ENCODE results near the gene EMID1.

The EMID1 gene

DNA sequence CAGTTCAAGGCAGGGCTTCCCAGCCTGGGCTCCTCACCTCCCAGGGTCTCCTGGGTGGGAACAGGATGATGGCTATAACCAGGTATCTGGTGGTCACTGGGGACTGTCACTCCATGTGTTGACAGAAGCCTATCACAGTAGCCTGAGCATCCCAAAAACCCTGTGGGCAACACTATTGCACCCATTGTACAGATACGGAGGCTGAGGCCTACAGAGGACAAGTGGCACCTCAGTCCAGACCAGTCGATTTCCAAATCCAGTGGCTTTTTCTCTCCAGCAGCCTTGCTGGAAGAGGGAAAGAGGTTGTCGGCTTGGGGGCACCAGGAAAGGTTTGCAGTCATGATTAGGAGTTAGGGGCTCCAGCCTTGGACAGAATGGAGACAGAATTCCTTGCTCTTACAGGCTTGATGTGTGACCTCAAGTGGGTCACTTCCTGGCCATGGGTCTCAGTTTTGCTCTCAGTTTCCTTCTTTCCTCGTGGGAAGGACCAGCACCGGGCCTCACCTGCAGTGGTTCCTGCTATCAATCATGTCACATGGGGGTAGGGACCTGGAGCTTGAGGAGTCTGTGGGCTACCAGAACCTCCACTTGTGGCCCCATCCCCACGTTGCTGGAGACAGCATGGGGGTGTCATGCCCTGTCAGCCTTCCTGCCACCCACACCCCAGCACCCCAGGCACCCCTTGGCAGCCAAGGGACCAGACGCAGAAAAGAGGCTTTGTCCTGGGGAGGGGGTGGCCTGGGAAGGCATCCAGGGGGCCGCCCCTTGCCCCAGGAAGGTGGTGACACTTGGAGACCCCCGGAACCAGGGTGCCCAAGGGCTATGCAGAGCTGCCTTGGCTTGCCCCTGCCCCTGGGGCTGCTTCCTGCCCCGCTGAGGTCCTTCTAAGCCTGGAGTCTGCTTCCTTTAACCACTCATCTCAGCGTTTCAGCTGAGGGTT, 2.1 kb downstream of the EMID1 start:
- ChIA-PET CTCF (interaction anchor here (0.7 to 5.5 kb wide), 4 partner anchors 37 to 247 kb away, joined by 3 to 44 read pairs (median 6); no protein-coding TSS in a partner anchor), POLR2A (no interaction called here)
- H3K4me1 ChIP-seq (ENCODE audit: control insufficient read depth, insufficient read depth, low read length): no peaks in the 10 kb centered on the region
- no peak overlapping the region for H3K27ac ChIP-seq (ENCODE audit: extremely low read depth, low read depth, low read length)
- TF ChIP-seq ZBTB17 (tag by site-specific recombination; IDR thresholded peaks at IDR 0.05) (0 out of 2 replicates have a peak, but pooled peaks have one; percentile 19), GLIS2 (tag by site-specific recombination; IDR thresholded peaks at IDR 0.05) (0 out of 2 replicates have a peak, but pooled peaks have one; percentile 18), ZNF266 (tag by site-specific recombination; IDR thresholded peaks at IDR 0.05; ENCODE audit: low read depth) (no peak), ZBTB48 (tag by site-specific recombination; IDR thresholded peaks at IDR 0.05) (0 out of 2 replicates have a peak, but pooled peaks have one; percentile 20)
- TF ChIP-seq, protein P1, sequence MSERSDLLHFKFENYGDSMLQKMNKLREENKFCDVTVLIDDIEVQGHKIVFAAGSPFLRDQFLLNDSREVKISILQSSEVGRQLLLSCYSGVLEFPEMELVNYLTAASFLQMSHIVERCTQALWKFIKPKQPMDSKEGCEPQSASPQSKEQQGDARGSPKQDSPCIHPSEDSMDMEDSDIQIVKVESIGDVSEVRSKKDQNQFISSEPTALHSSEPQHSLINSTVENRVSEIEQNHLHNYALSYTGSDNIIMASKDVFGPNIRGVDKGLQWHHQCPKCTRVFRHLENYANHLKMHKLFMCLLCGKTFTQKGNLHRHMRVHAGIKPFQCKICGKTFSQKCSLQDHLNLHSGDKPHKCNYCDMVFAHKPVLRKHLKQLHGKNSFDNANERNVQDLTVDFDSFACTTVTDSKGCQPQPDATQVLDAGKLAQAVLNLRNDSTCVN (tag by site-specific recombination; optimal IDR thresholded peaks at IDR 0.05): no peak
- no peaks in the 10 kb centered on the region for H3K36me3 ChIP-seq (ENCODE audit: control insufficient read depth in 2 of 2, insufficient read depth in 1 of 2, low read length in 2 of 2)
- H3K9me3 ChIP-seq (ENCODE audit: control insufficient read depth, insufficient read depth, low read depth, low read length): no peaks in the 10 kb centered on the region
- no peak overlapping the region for H3K4me3 ChIP-seq (ENCODE audit: low read depth, low read length)

DNA sequence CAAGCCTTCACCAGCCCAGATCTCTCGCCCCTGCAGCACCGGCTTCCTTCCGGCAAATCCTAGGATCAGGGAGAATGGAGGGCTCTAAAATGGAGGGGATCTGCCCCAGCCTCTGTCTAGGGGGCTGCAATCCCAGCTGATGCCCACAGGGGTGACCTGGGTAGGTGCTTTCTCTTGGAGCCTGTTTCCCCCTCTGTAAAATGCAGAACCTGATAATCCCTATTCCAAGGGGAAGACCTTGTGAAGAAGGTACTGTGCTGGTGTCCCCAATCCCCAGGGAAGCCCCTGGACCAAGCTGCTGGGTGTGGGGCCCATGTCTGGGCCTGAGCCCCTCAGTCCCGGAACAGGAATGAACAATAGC, 2.8 kb downstream of the EMID1 start:
- Histone ChIP-seq H3K4me1 (ENCODE audit: control insufficient read depth, insufficient read depth, low read length) (no peaks in the 10 kb centered on the region), H3K4me3 (ENCODE audit: low read depth, low read length) (no peak overlapping the region), H3K27ac (ENCODE audit: extremely low read depth, low read depth, low read length) (no peak overlapping the region), H3K9me3 (ENCODE audit: control insufficient read depth, insufficient read depth, low read depth, low read length) (no peaks in the 10 kb centered on the region), H3K36me3 (ENCODE audit: control insufficient read depth in 2 of 2, insufficient read depth in 1 of 2, low read length in 2 of 2) (no peaks in the 10 kb centered on the region)
- ChIA-PET CTCF (interaction anchor here (0.6 to 2.0 kb wide), 4 partner anchors 37 to 246 kb away, joined by 3 to 9 read pairs (median 4); no protein-coding TSS in a partner anchor), POLR2A (no interaction called here)
- TF ChIP-seq ZNF785 (tag by site-specific recombination; IDR thresholded peaks at IDR 0.05) (no peak), KLF7 (tag by site-specific recombination; IDR thresholded peaks at IDR 0.05; ENCODE audit: borderline replicate concordance) (no peak), ZNF514 (tag by site-specific recombination; IDR thresholded peaks at IDR 0.05) (no peak), ZNF571 (tag by site-specific recombination; IDR thresholded peaks at IDR 0.05) (no peak), ZBTB8A (tag by site-specific recombination; IDR thresholded peaks at IDR 0.05) (no peak), ZNF560 (tag by site-specific recombination; IDR thresholded peaks at IDR 0.05; ENCODE audit: borderline replicate concordance) (no peak), FEZF1 (tag by site-specific recombination; IDR thresholded peaks at IDR 0.05) (no peak), ZFP3 (tag by site-specific recombination; IDR thresholded peaks at IDR 0.05; ENCODE audit: low read depth) (no peak), SCRT2 (tag by site-specific recombination; IDR thresholded peaks at IDR 0.05) (no peak), ZNF747 (tag by site-specific recombination; IDR thresholded peaks at IDR 0.05) (no peak), ZNF48 (tag by site-specific recombination; IDR thresholded peaks at IDR 0.05) (no peak), ZNF501 (tag by site-specific recombination; IDR thresholded peaks at IDR 0.05) (no peak), ZNF670 (tag by site-specific recombination; IDR thresholded peaks at IDR 0.05; ENCODE audit: low read depth) (no peak), ZNF214 (tag by site-specific recombination; IDR thresholded peaks at IDR 0.05; ENCODE audit: borderline replicate concordance) (no peak)
- TF ChIP-seq, protein P2, sequence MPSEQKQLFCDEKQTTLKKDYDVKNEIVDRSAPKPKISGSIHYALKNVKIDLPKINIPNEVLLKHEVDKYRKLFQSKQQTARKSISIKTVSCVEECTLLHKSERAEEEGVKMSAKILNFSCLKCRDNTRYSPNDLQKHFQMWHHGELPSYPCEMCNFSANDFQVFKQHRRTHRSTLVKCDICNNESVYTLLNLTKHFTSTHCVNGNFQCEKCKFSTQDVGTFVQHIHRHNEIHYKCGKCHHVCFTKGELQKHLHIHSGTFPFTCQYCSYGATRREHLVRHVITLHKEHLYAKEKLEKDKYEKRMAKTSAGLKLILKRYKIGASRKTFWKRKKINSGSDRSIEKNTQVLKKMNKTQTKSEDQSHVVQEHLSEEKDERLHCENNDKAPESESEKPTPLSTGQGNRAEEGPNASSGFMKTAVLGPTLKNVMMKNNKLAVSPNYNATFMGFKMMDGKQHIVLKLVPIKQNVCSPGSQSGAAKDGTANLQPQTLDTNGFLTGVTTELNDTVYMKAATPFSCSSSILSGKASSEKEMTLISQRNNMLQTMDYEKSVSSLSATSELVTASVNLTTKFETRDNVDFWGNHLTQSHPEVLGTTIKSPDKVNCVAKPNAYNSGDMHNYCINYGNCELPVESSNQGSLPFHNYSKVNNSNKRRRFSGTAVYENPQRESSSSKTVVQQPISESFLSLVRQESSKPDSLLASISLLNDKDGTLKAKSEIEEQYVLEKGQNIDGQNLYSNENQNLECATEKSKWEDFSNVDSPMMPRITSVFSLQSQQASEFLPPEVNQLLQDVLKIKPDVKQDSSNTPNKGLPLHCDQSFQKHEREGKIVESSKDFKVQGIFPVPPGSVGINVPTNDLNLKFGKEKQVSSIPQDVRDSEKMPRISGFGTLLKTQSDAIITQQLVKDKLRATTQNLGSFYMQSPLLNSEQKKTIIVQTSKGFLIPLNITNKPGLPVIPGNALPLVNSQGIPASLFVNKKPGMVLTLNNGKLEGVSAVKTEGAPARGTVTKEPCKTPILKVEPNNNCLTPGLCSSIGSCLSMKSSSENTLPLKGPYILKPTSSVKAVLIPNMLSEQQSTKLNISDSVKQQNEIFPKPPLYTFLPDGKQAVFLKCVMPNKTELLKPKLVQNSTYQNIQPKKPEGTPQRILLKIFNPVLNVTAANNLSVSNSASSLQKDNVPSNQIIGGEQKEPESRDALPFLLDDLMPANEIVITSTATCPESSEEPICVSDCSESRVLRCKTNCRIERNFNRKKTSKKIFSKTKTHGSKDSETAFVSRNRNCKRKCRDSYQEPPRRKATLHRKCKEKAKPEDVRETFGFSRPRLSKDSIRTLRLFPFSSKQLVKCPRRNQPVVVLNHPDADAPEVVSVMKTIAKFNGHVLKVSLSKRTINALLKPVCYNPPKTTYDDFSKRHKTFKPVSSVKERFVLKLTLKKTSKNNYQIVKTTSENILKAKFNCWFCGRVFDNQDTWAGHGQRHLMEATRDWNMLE (tag by site-specific recombination; conservative IDR thresholded peaks at IDR 0.05; ENCODE audit: low read depth): no peak
- TF ChIP-seq, protein P3, sequence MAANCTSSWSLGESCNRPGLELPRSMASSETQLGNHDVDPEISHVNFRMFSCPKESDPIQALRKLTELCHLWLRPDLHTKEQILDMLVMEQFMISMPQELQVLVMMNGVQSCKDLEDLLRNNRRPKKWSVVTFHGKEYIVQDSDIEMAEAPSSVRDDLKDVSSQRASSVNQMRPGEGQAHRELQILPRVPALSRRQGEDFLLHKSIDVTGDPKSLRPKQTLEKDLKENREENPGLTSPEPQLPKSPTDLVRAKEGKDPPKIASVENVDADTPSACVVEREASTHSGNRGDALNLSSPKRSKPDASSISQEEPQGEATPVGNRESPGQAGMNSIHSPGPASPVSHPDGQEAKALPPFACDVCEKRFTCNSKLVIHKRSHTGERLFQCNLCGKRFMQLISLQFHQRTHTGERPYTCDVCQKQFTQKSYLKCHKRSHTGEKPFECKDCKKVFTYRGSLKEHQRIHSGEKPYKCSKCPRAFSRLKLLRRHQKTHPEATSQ (tag by site-specific recombination; IDR thresholded peaks at IDR 0.05): no peak
- TF ChIP-seq, protein P4, sequence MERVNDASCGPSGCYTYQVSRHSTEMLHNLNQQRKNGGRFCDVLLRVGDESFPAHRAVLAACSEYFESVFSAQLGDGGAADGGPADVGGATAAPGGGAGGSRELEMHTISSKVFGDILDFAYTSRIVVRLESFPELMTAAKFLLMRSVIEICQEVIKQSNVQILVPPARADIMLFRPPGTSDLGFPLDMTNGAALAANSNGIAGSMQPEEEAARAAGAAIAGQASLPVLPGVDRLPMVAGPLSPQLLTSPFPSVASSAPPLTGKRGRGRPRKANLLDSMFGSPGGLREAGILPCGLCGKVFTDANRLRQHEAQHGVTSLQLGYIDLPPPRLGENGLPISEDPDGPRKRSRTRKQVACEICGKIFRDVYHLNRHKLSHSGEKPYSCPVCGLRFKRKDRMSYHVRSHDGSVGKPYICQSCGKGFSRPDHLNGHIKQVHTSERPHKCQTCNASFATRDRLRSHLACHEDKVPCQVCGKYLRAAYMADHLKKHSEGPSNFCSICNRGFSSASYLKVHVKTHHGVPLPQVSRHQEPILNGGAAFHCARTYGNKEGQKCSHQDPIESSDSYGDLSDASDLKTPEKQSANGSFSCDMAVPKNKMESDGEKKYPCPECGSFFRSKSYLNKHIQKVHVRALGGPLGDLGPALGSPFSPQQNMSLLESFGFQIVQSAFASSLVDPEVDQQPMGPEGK (tag by site-specific recombination; IDR thresholded peaks at IDR 0.05): no peak
- TF ChIP-seq, protein P5, sequence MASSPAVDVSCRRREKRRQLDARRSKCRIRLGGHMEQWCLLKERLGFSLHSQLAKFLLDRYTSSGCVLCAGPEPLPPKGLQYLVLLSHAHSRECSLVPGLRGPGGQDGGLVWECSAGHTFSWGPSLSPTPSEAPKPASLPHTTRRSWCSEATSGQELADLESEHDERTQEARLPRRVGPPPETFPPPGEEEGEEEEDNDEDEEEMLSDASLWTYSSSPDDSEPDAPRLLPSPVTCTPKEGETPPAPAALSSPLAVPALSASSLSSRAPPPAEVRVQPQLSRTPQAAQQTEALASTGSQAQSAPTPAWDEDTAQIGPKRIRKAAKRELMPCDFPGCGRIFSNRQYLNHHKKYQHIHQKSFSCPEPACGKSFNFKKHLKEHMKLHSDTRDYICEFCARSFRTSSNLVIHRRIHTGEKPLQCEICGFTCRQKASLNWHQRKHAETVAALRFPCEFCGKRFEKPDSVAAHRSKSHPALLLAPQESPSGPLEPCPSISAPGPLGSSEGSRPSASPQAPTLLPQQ (tag by site-specific recombination; IDR thresholded peaks at IDR 0.05): no peak
